Fibroblast of pulmonary artery (primary cell): ENCODE results near the gene MIAT.

Experiments used
- DNase-seq: peaks from one replicate; pipeline ENCODE4 v3.0.0-alpha.2; 2010; ENCODE audit warnings: low read depth
- H3K4me3 ChIP-seq: replicated peaks from 2 replicates; pipeline ENCODE4 v1.5.1; 2011; ENCODE audit warnings: low read depth, mild to moderate bottlenecking, control low read depth, low read length, moderate library complexity
- CTCF ChIP-seq: IDR thresholded peaks from 2 replicates; pipeline ENCODE4 v1.5.1; 2011; ENCODE audit warnings: mild to moderate bottlenecking, control low read depth, low read length, inconsistent platforms; ENCODE audit errors: missing control alignments

Gene MIAT

GRCh38 chr22:26614322-26614721 is 43.1 kb upstream of the MIAT start:
- no peak overlapping the region for H3K4me3 ChIP-seq
- TF ChIP-seq CTCF: no peak
- no peak for DNase-seq

GRCh38 chr22:26615149-26615548 is 42.2 kb upstream of the MIAT start:
- TF ChIP-seq CTCF: no peak
- no peak overlapping the region for H3K4me3 ChIP-seq
- DNase-seq: no peak

- no peak overlapping the region for H3K4me3 ChIP-seq
- DNase-seq: no peak
- TF ChIP-seq CTCF: no peak
Measured at GRCh38 chr22:26615830-26616435, 41.5 kb upstream of the MIAT start.

GRCh38 chr22:26616650-26617049 is 40.7 kb upstream of the MIAT start:
- H3K4me3 ChIP-seq: no peak overlapping the region
- no peak for TF ChIP-seq CTCF
- DNase-seq: no peak

- no peak for TF ChIP-seq CTCF
- no peak within 1 kb of the TSS for H3K4me3 ChIP-seq
- no peak for DNase-seq
Measured at GRCh38 chr22:26617271-26618199, 39.9 kb upstream of the MIAT start, which contains the start of gene CRYBB1. CRYBB1 (minus strand) TSS chr22:26618027; CDS start chr22:26616319, 1,708 bp downstream.

- DNase-seq: no peak
- no peak for TF ChIP-seq CTCF
- H3K4me3 ChIP-seq: no peak overlapping the region
Measured at GRCh38 chr22:26618455-26618854, 38.9 kb upstream of the MIAT start.
